Fibroblast of skin of scalp (primary cell): ENCODE results near the gene SMIM33. TPM values are rescaled to one million over a fixed set of nuclear protein-coding genes. Genes with fewer than 3 reads are reported as not detected.
"Not testable (repeated sequence)": the region's sequence is repeated elsewhere in the genome, so short reads cannot be mapped to it uniquely, and the experiment has no call there.

Experiments
- DNase-seq: peaks from one replicate; pipeline ENCODE4 v3.0.0-alpha.2; 2013
- polyA plus RNA-seq, 2 experiments: library from polyadenylated mRNA; unstranded; fragments of 120-200 nt; gene quantifications; one replicate each; pipeline ENCODE4 v1.2.1, GENCODE V29; 2013; ENCODE audit not compliant: insufficient read length in 2 of 2

SMIM33 gene
- polyA plus RNA-seq (2013, experiment 1 of 2; ENCODE audit: insufficient read length), result not detected
- polyA plus RNA-seq (2013, experiment 2 of 2; ENCODE audit: insufficient read length), result not detected

- no peak for DNase-seq
Measured at GRCh38 chr5:139470821-139471300, at the start of gene SMIM33. Gene SMIM33, plus strand, starts transcription at chr5:139471004. Its CDS starts 118 bp downstream, at chr5:139471122.

- DNase-seq, result peak; percentile 70
Measured at GRCh38 chr5:139422307-139422893, 48.4 kb upstream of the SMIM33 start.

- no peak for DNase-seq
Measured at GRCh38 chr5:139425497-139425896, 45.3 kb upstream of the SMIM33 start.

GRCh38 chr5:139426203-139426885, 44.5 kb upstream of the SMIM33 start:
- DNase-seq, result peak; percentile 92

- DNase-seq, result no peak
Measured at GRCh38 chr5:139430015-139430414, 40.8 kb upstream of the SMIM33 start.

GRCh38 chr5:139431706-139432105, 39.1 kb upstream of the SMIM33 start:
- no peak for DNase-seq

GRCh38 chr5:139435676-139436075, 35.1 kb upstream of the SMIM33 start:
- DNase-seq, result no peak

GRCh38 chr5:139438707-139439012, 32.1 kb upstream of the SMIM33 start:
- no peak for DNase-seq

GRCh38 chr5:139439013-139439903, 31.5 kb upstream of the SMIM33 start, which contains the start of gene DNAJC18:
Gene DNAJC18, minus strand, starts transcription at chr5:139439525. Its CDS starts 80 bp downstream, at chr5:139439445.
- DNase-seq, result peak; percentile 90

GRCh38 chr5:139440416-139440815, 30.4 kb upstream of the SMIM33 start:
- DNase-seq, result not testable (repeated sequence)

GRCh38 chr5:139443831-139444453, 26.9 kb upstream of the SMIM33 start:
- DNase-seq, result peak; percentile 90

GRCh38 chr5:139445325-139446170, 25.3 kb upstream of the SMIM33 start:
- peak; percentile 84 for DNase-seq

GRCh38 chr5:139446956-139447779, 23.6 kb upstream of the SMIM33 start:
- peak; percentile 46 for DNase-seq

GRCh38 chr5:139451176-139451575, 19.6 kb upstream of the SMIM33 start:
- DNase-seq, result no peak

GRCh38 chr5:139451878-139452660, 18.7 kb upstream of the SMIM33 start:
- DNase-seq, result no peak

- no peak for DNase-seq
Measured at GRCh38 chr5:139453683-139454567, 16.9 kb upstream of the SMIM33 start.

GRCh38 chr5:139454568-139455290, 16.1 kb upstream of the SMIM33 start:
- DNase-seq, result no peak

- DNase-seq, result no peak
Measured at GRCh38 chr5:139456776-139457175, 14.0 kb upstream of the SMIM33 start.
